HG03196 (cell line): Measurements from ENCODE around the gene OPRL1.
"Not testable (repeated sequence)": the region's sequence is repeated elsewhere in the genome, so short reads cannot be mapped to it uniquely, and the experiment has no call there.

ENCODE experiments used
- ATAC-seq: cut with Tn5 transposase; IDR thresholded peaks from one replicate; pipeline ENCODE4 v1.9.1; 2021; ENCODE audit not compliant: unreplicated experiment

Gene OPRL1

GRCh38 chr20:64114356-64114971, 34.6 kb downstream of the OPRL1 start:
- ATAC-seq = no peak

- ATAC-seq = no peak
Observed at GRCh38 chr20:64115171-64115911, 35.5 kb downstream of the OPRL1 start.

GRCh38 chr20:64116016-64116415, 36.1 kb downstream of the OPRL1 start:
- ATAC-seq = no peak

- ATAC-seq = no peak
Observed at GRCh38 chr20:64116541-64117431, 36.9 kb downstream of the OPRL1 start.

- not testable (repeated sequence) for ATAC-seq
Observed at GRCh38 chr20:64117432-64117777, 37.5 kb downstream of the OPRL1 start.

GRCh38 chr20:64119301-64119680, 39.4 kb downstream of the OPRL1 start:
- ATAC-seq = no peak

- peak; percentile 8 for ATAC-seq
Observed at GRCh38 chr20:64119681-64120341, 39.9 kb downstream of the OPRL1 start.

- ATAC-seq = no peak
Observed at GRCh38 chr20:64121586-64121985, 41.7 kb downstream of the OPRL1 start.

- not testable (repeated sequence) for ATAC-seq
Observed at GRCh38 chr20:64122927-64123326, 43.0 kb downstream of the OPRL1 start.

GRCh38 chr20:64123517-64123916, 43.6 kb downstream of the OPRL1 start:
- not testable (repeated sequence) for ATAC-seq

GRCh38 chr20:64129146-64129782, 49.4 kb downstream of the OPRL1 start:
- no peak for ATAC-seq

GRCh38 chr20:64130271-64130670, 50.4 kb downstream of the OPRL1 start:
- ATAC-seq = no peak

GRCh38 chr20:64130876-64131275, 51.0 kb downstream of the OPRL1 start:
- ATAC-seq = no peak

- ATAC-seq = no peak
Observed at GRCh38 chr20:64131406-64131805, 51.5 kb downstream of the OPRL1 start.

GRCh38 chr20:64133951-64134407, 54.1 kb downstream of the OPRL1 start:
- no peak for ATAC-seq

- ATAC-seq = not testable (repeated sequence)
Observed at GRCh38 chr20:64134744-64135143, 54.9 kb downstream of the OPRL1 start.

GRCh38 chr20:64136004-64136710, 56.3 kb downstream of the OPRL1 start:
- no peak for ATAC-seq

GRCh38 chr20:64137598-64138031, 57.7 kb downstream of the OPRL1 start:
- no peak for ATAC-seq

GRCh38 chr20:64138276-64138815, 58.5 kb downstream of the OPRL1 start:
- no peak for ATAC-seq
